IPS DF 6.9 (cell line): ENCODE results near the gene IFITM1.
"Not testable (repeated sequence)": the region's sequence is repeated elsewhere in the genome, so short reads cannot be mapped to it uniquely, and the experiment has no call there.

Source experiments
- DNase-seq: peaks from one replicate; pipeline ENCODE4 v3.0.0-alpha.2; 2013; ENCODE audit warnings: low read depth, low spot score
- H3K27ac ChIP-seq: one replicate; pipeline ENCODE4 v1.5.1; 2013; ENCODE audit warnings: low read length, control low read depth
- H3K27me3 ChIP-seq: 2 replicates; pipeline ENCODE4 v1.6.1; 2013; ENCODE audit warnings: mild to moderate bottlenecking, low read length; ENCODE audit not compliant: control insufficient read depth, insufficient read depth
- H3K36me3 ChIP-seq: 2 replicates; pipeline ENCODE4 v1.6.1; 2013; ENCODE audit warnings: low read length; ENCODE audit not compliant: control insufficient read depth, insufficient read depth
- H3K4me1 ChIP-seq: 2 replicates; pipeline ENCODE4 v1.6.1; 2013; ENCODE audit warnings: low read length; ENCODE audit not compliant: control insufficient read depth, insufficient read depth
- H3K4me3 ChIP-seq: 2 replicates; pipeline ENCODE4 v1.5.1; 2013; ENCODE audit warnings: mild to moderate bottlenecking, low read length
- H3K9me3 ChIP-seq: 2 replicates; pipeline ENCODE4 v1.6.1; 2013; ENCODE audit warnings: low read length, inconsistent platforms; ENCODE audit not compliant: control insufficient read depth, insufficient read depth
- WGBS: extraction: QIAGEN DNeasy Blood & Tissue Kit; methylation state at CpG from one replicate; pipeline ENCODE4 v1.1.7; 2013; ENCODE audit warnings: mixed read lengths, missing lambda C conversion rate; ENCODE audit not compliant: insufficient read length, insufficient coverage; 5-methylcytosine and 5-hydroxymethylcytosine counted together

IFITM1 gene

GRCh38 chr11:330307-330693, 16.5 kb downstream of the IFITM1 start:
- peaks cover 1% of the 10 kb centered on the region for H3K4me1 ChIP-seq
- no peaks in the 10 kb centered on the region for H3K36me3 ChIP-seq
- no peaks in the 10 kb centered on the region for H3K27me3 ChIP-seq
- H3K4me3 ChIP-seq: no peak overlapping the region
- WGBS: no CpG with 5 or more reads among the region's 14 CpGs
- H3K9me3 ChIP-seq: no peaks in the 10 kb centered on the region
- no peak overlapping the region for H3K27ac ChIP-seq
- no peak for DNase-seq

DNA sequence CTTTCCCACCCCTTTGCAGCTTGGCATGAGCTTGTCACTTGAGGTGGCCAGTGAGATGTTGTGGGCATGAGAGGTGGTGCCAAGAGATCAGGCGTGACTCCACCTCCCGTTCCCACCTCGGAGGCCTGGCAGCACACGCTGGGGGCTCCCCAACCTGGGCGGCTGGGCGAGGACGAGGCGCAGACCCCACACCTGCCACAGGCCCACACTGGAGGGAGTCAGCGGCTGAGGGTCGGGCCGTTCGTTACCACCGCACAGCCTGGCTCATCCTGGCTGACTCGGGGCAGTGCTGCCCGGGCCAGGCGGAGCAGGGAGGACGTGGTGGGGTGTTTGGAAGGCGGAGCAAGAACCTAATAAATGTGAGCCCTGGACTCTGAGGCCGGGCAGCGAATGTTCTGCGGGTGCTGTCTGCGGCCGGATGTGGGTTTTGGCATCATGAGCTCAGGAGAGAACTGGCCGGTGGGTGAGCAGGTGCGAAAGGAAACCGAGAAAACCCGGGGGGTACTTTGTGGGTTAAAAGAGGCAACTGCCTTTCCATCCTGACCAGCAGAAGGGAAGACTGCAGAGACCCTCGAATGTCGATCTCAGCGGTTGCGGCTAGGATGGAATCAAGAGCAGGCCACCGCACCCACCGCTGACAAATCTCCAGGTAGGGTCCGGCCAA, 17.0 kb downstream of the IFITM1 start:
- Histone ChIP-seq H3K4me1 (peaks cover 1% of the 10 kb centered on the region), H3K4me3 (no peak overlapping the region)

GRCh38 chr11:331358-332060, 17.7 kb downstream of the IFITM1 start:
- H3K27ac ChIP-seq: no peak overlapping the region
- no peaks in the 10 kb centered on the region for H3K36me3 ChIP-seq
- DNase-seq: no peak
- no peaks in the 10 kb centered on the region for H3K27me3 ChIP-seq
- H3K4me1 ChIP-seq: peaks cover 4% of the 10 kb centered on the region
- no peak overlapping the region for H3K4me3 ChIP-seq
- no peaks in the 10 kb centered on the region for H3K9me3 ChIP-seq
- WGBS: no CpG with 5 or more reads among the region's 19 CpGs

More for the DNA sequence above, 17.0 kb downstream of the IFITM1 start:
- Histone ChIP-seq H3K9me3 (no peaks in the 10 kb centered on the region), H3K36me3 (no peaks in the 10 kb centered on the region), H3K27ac (no peak overlapping the region), H3K27me3 (no peaks in the 10 kb centered on the region)
- no peak for DNase-seq
- WGBS: no CpG with 5 or more reads among the region's 34 CpGs

DNA sequence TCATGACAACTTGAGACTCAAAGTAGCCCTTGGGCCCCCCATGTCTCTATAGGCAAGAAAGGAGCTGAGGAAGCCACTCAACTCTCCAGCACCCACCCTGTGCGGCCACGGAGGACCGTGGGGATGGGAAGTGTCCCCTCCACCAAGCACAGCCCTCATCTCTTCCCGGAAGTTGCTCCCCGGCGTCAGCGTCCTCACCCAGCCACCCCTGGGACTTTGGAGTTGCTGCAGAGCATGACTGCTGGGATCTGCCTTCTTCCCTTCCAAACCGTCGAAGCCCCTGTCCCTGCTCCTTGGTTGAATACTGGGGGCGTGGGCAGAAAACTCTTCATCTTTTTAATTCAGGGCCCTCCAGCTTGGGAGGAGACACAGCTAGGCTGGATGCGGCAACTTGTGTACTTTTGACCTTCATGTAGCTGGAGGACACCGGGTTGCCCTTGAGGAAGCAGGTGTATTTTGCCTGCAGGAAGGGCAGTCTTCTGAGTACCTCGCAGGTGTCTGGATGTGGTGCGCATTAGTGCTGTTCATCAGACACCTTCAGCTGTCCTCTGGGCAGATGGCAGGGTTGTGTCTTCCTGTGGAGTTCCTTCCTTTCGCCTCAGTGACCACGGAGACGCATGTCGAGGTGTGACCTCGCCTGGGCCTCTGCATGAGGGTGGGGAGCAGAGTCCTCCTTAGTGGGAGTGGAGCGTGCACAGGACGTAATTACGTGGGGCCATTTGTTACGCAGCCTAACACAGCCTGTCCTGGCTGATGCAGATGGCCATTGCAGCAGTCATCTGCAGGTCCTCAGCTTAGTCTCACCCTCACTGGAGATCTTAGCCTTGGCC, 19.0 kb downstream of the IFITM1 start:
- DNase-seq: no peak
- Histone ChIP-seq H3K27me3 (no peaks in the 10 kb centered on the region), H3K27ac (no peak overlapping the region), H3K9me3 (no peaks in the 10 kb centered on the region), H3K4me3 (no peak overlapping the region), H3K4me1 (peaks cover 6% of the 10 kb centered on the region), H3K36me3 (no peaks in the 10 kb centered on the region)
- WGBS: no CpG with 5 or more reads among the region's 23 CpGs

DNA sequence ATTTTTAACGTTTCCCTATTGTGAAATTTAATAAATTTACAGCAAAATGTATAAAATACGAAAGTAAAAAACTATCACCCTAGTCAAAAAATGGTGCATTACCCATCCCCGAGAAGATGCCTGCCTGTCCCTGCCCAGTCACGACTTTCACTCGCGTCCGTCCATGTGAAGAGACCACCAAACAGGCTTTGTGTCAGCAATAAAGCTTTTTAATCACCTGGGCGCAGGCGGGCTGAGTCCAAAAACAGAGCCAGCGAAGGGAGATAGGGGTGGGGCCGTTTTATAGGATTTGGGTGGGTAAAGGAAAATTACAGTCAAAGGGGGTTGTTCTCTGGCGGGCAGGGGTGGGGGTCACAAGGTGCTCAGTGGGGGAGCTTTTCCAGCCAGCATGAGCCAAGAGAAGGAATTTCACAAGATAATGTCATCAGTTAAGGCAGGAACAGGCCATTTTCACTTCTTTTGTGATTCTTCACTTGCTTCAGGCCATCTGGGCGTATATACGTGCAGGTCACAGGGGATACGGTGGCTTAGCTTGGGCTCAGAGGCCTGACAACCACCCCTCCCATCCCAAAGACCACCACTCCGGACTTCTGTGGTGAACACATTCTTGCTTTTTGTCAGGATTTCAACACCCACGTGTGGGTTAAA, 19.9 kb downstream of the IFITM1 start:
- not testable (repeated sequence) for H3K27ac ChIP-seq, H3K4me1 ChIP-seq, H3K27me3 ChIP-seq, H3K4me3 ChIP-seq, H3K9me3 ChIP-seq, H3K36me3 ChIP-seq, DNase-seq
- no CpG with 5 or more reads among the region's 17 CpGs for WGBS

DNA sequence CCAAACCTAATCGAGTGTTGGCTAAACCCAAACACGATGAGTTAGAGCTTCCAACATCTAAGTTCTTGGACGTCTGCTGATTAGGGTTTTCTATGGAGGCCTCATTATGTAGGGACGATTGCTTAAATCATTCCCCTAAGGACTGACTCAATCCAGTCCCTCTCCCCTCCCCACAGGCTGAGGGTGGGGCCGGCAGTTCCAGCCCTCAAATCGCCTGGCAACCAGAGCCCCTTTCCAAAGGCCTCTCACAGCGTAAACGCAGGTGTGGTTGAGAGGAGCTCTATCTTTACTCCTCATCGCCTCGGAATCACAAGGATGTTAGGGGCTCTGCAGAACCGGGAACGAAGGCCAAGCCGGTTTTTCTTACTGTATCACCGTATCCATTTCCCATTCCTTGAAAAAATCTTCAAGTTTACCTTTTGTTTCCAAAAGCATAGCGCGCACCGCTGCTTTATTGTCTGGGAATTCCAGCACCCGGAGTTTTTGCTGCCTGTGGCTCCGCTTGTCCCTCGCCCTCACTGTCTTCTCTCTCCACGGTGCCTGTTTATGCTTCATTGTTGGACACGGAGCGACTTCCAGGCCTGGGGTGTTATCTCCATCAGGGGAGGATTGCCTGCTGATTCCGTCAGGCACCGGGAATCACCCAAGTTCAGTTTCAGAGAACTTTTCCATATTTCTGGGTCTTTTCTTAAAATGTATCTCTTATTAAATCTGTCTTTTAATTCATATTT, 20.6 kb downstream of the IFITM1 start:
- Histone ChIP-seq H3K36me3 (no peaks in the 10 kb centered on the region), H3K9me3 (no peaks in the 10 kb centered on the region), H3K27me3 (no peaks in the 10 kb centered on the region), H3K27ac (no peak overlapping the region), H3K4me3 (no peak overlapping the region), H3K4me1 (peaks cover 6% of the 10 kb centered on the region)
- no CpG with 5 or more reads among the region's 25 CpGs for WGBS
- no peak for DNase-seq

DNA sequence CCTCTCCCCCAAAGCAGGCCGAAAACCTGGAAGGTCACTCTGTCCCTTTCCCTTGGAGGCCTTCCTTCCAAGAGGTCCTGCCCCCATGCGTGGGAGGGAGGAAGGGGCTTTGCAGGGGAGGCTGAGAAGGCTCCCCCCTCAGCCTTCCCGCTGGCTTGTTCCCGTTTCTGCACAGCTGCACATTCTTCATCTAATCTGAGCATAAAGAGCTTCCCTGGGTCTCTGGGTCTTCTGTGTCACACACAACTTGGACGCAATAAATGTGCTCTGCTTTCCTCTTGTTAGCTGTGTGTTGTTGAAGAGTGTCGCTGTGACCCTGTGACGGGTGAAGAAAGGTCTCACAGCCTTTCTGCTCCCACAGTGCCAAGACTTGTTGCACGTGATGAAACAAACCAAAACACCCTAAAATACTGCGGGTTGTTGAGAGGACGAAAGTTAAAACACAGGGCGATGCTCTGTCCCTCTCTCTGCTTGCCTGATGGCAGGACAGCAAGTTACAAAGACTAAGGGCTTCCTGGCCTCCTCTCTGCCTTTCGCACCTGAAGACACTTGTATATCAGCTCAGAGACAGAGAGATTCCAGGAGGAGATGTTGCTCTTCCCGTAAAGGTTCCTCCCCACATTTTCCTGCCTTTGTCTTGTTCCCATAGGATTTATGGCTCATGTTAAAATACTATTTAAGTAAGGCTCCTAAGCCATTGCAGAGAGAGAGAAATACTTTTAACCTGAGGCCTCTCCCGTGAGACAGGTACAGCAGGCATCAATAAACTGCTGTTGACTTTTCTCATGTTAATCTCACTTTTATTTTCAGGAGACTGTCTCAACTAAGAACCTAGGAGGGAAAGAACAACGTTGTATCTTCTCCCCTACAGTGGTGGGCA, 22.2 kb downstream of the IFITM1 start:
- Histone ChIP-seq H3K9me3 (no peaks in the 10 kb centered on the region), H3K27ac (no peak overlapping the region), H3K4me1 (peaks cover 6% of the 10 kb centered on the region; the same call in 1 of the 2 replicates), H3K27me3 (no peaks in the 10 kb centered on the region), H3K4me3 (no peak overlapping the region), H3K36me3 (no peaks in the 10 kb centered on the region)
- no peak for DNase-seq
- WGBS: no CpG with 5 or more reads among the region's 15 CpGs

GRCh38 chr11:336659-337198, 22.9 kb downstream of the IFITM1 start:
- Histone ChIP-seq H3K4me1 (peaks cover 6% of the 10 kb centered on the region; the same call in 1 of the 2 replicates), H3K27me3 (no peaks in the 10 kb centered on the region), H3K27ac (no peak overlapping the region), H3K9me3 (no peaks in the 10 kb centered on the region), H3K36me3 (no peaks in the 10 kb centered on the region), H3K4me3 (no peak overlapping the region)
- DNase-seq: no peak
- no CpG with 5 or more reads among the region's 4 CpGs for WGBS

DNA sequence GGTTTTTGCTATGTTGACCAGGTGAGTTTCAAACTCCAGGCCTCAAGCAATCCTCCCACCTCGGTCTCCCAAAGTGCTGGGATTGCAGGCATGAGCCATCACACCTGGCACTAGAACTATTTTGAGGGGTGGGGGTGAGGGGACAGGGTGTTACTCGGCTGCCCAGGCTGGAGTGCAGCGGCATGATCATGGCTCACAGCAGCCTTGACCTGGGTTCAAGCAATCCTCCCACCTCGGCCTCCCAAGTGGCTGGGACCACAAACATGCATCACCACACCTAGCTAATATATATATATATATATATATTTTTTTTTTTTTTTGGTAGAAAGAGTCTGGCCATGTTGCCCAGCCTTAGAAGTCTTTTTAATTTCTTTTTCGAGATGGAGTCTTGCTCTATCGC, 23.9 kb downstream of the IFITM1 start:
- Histone ChIP-seq H3K36me3 (no peaks in the 10 kb centered on the region), H3K4me3 (no peak overlapping the region), H3K4me1 (peaks cover 6% of the 10 kb centered on the region; the same call in 1 of the 2 replicates), H3K9me3 (no peaks in the 10 kb centered on the region), H3K27me3 (no peaks in the 10 kb centered on the region), H3K27ac (no peak overlapping the region)
- no CpG with 5 or more reads among the region's 6 CpGs for WGBS
- DNase-seq: no peak
